Measurements from ENCODE around the gene CASKIN1.

The CASKIN1 gene

DNA sequence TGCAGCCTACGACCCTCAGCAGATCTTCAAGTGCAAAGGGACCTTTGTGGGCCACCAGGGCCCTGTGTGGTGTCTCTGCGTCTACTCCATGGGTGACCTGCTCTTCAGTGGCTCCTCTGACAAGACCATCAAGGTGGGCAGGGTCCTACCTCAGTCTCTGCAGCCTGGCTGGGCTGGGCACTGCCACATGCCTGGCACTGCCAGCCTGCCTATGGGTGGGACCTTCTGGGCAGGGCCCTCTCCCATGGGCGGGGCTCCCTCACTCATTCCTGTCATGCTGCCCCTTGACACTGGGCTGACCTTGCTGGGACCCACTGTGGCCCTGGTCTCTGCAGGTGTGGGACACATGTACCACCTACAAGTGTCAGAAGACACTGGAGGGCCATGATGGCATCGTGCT is 22.5 kb downstream of the CASKIN1 start:
- DNase-seq: no peak

DNA sequence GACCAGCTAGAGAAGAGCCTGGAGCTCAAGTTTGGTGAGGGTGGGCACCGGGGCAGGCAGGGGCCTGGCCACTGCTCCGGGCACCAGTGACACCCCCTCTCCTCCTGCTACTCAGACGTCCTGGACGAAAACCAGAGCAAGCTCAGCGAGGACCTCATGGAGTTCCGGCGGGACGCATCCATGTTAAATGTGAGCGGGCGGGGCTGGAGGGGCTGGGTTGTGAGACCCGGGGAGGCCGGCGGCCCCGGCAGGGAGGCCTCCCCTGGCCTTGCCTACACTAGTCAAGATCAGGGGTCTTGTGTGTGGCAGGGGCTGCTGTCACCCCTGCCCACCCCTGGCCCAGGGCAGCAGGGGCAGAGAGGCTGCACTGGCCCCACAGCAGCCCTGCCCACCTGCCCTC is 23.0 kb downstream of the CASKIN1 start:
- DNase-seq: no peak

DNA sequence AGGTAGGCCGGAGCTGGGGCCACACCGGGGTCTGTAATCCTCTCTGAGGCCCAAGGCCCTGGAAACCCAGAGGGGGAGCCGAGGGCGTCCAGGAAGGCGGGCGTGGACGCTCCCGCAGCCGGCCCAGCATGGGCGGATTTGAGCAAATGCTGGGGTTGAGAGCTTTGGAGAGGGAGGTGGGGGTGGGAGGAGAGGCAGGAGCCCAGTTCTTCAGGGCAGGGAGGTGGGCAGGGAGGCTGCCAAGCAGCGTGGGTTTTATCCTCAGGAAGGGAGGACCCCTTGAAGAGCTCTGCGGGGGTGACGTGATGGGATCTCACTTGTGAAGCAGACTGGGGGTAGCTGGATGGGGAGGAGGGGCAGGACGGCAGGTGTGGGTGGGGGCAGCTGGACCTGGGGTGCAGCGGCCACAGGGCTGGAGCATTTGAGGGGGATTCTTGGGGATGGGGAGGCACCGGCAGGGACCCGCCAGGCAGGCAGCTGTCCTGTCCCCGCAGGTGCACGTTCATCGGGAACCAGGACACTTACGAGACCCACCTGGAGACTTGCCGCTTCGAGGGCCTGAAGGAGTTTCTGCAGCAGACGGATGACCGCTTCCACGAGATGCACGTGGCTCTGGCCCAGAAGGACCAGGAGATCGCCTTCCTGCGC is 23.6 kb downstream of the CASKIN1 start:
- DNase-seq: no peak

DNA sequence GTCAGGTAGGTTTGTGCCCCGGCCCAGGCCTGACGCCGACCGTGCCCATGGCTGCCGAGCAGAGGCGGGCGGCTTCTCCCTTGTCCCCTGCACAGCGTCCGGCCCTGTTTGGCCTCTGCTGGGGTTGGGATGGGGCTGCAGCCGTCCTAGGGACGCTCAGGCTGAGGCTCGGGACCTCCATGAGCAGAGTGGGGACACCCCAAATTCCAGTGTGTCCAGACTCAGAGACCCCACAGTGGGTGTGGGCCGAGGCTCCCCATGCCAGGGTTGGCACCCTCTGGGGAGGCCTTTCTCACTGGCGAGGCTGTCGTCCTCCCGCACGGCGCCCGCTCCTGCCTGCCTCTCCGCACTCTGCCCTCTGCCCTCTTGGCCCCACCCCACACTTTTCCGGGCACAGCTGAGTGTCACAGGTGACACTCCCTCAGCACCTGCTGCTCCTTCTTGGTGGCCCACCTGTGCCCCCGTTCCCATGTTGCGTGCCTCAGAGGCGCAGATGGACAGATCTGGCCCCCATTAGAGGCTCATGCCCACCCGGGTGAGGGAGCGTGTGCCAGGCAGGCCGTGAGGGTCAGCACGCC is 24.7 kb downstream of the CASKIN1 start:
- DNase-seq: no peak

DNA sequence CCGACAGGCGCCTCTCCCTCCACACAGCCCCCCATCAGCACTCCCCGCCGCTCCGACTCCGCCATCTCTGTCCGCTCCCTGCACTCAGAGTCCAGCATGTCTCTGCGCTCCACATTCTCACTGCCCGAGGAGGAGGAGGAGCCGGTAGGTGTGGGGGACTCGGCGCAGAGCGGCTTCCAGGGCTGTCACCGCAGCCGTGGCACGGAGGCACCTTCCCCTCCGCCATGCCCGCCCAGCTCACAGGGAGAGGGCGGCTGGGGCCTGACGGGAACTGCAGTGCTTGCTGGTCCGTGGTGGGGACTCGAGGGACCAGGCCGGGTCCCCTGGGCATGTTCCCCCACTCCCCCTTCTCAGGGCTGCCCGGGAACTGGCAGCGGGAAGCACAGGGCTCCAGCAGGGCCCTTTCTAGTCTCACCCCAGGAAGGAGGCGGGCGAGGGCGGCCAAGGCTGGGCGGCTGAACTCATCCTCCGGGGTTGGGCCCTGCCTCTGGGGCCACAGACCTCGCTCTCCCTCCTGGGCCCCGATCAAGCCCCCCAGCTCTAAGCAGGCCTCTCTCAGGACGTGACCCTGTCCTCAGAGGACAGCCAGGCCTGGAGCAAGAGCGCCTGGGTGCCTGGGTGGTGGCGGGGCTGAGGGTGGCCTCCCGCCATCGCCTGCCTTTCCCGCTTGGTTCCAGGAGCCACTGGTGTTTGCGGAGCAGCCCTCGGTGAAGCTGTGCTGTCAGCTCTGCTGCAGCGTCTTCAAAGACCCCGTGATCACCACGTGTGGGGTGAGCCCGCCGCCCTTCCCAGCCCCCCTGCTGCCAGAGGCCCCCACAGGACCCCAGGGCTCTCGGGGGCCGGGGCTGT is 25.6 kb downstream of the CASKIN1 start:
- no peak for DNase-seq

DNA sequence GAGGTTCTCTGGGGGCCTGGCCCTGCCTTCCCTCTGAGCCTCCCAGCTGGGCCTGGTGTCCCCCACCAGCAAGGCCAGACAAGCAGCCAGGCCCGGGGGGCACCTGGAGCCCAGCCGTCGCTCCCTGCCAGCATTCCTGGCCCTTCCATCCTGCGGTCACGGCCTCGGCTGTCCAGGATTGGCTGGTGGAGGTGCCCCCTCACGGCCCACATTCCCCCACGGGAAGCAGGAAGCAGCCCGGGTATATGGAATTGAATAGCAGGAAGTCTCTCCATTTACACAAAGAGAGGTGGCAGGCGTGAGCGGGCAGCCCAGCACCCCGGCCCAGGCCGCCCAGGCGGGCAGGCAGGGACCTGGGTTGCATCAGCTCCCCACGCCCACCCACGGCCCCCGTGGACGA is 26.3 kb downstream of the CASKIN1 start:
- DNase-seq: no peak

DNA sequence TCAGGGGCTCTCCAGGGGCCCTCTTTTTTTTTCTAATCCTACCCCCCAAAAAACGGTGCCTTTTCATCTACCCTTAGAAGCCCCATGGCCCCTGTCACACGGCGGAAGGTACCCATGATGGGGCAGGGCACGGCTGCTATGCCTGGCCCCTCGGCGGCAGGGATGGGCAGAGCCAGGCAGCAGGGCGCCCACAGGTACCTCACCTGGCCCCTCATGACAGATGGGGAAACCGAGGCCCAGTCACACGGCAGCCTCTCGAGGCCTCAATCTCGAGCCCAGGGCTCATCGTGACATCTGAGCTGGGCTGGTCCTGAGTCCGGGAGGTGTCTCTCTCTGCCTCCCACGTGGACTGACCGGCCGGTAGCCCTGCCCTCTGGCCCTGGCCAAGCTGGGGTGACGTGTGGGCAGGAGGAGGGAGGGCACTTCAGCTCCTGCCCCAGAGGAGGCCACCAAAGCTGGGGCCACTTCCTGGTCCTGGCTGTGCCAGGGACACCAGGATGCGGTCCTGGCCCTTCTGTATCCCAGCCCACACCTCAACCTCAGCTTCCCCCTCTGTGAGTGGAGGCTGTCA is 29.3 kb downstream of the CASKIN1 start:
- no peak for DNase-seq

DNA sequence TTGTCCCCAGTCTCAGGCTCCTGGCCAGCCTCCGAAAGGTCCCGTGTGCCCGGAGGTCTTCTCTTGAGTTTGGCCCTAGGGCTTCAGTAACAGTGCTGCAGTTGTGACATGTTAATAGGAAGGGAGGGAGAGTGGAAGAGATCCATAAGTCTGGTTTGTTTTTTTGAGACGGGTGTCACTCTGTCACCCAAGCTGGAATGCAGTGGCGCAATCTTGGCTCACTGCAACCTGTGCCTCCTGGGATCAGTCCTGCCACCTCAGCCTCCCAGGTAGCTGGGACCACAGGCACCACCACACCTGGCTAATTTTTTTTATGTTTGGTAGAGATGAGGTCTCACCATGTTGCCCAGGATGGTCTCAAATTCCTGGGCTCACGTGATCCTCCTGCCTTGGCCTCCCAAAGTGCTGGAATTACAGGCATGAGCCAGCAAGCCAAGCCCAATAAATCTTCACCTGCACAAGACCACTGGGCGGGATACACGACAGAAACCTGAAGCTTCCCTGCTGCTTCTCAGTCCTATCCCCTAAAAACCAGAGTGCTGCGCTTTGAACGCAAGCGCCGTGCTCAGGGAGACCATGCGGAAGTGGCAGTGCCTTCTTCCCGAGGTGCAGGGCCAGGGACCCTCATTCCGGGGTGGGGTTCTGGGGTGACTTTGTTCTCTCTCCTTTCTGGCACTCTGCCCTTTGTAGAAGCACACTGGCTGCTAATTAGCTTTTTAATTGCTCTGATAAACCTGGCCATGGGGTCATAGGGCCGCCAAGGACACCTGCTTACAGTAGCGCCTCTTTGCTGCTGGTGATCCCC is 29.9 kb downstream of the CASKIN1 start:
- DNase-seq: no peak

DNA sequence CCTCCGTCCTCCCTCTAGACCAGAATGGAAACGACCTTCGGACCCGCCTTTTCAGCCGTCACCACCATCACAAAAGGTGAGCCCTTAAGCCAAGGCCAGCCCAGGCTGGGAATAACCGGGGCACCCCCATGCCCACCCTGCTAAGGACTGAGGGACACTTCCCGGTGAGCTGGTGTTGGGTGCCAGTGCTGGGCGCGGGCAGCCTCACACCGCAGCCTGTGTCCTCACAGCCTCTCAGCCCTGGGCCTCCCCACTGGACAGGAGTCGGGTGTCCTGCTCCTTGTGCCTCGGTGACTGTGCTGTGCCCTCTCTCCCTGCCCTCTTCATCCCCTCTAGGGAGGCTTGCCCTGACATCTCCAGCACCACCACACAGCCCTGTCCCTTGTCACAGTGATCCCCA is 30.5 kb downstream of the CASKIN1 start:
- no peak for DNase-seq

DNA sequence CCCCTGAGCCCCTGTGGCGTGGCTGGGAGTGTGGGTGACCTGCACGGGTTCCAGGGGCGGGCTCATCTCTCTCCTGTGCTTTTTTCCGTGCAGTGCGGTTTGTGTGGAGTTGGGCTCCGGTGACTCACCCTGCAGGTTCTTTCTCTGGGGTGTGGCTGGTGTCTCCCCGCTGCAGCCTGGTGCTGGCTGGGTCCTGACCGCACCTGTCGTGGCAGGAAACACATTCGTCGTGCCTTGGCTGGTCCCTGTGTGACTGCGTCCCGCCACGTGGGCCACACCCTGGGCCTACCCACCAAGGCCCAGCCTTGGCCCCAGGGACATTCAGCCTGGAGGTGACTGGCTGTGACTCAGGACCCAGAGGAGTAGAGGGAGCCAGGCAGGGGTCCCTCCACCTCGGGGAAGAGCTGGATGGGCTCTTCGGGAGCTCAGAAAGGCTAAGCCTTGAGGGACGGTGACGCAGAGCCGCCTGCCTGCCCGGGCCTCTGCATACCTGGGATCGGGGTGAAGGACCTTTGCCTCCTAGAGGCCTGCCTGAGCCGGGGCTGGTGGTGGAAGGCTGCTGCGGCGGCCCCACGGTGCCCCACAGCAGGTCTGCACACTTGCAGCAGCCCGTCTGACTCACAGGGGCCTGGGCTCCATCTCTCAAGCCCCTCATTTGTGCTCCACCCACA is 33.1 kb downstream of the CASKIN1 start:
- no peak for DNase-seq

DNA sequence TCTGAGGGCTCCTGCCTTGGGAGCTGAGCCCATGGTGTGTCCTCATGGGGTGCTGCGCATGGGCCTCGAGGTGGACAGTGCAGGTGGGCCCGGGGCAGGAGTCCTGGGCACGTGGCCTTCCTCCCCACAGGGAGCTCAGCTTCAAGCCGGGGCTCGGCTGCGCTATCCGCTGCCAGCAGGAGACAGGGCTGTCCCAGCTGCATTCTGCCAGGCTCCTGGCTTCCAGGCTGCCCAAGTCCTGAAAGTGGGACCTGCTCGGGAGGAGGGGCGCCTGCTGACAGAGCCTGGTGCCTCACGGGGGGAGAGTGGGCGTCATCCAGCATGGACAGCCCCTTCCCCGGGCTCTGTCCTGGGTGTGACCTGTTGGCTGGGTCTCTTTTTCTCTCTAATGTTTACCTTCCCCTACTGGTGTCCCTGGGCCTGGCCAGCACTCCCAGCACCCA is 33.7 kb downstream of the CASKIN1 start:
- no peak for DNase-seq

DNA sequence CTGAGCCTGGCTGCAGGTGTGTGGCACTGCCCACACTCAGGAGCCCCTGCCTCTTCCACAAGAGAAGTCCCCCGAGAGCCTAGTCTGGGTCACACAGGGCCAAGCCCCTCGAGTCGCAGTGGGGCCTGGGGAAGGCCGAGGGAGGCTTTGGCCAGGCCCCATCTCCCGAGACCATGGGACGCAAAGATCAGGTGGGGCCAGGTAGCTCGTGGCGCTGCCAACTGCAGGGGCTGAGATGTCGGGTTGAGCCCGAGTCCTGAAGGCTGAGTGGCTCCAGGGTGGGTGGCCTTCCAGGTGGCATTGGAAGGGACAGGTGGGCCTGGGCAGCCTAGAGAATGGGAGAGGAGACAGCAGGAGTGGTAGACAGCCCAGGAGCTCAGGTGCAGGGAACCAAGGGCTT is 34.5 kb downstream of the CASKIN1 start:
- no peak for DNase-seq

DNA sequence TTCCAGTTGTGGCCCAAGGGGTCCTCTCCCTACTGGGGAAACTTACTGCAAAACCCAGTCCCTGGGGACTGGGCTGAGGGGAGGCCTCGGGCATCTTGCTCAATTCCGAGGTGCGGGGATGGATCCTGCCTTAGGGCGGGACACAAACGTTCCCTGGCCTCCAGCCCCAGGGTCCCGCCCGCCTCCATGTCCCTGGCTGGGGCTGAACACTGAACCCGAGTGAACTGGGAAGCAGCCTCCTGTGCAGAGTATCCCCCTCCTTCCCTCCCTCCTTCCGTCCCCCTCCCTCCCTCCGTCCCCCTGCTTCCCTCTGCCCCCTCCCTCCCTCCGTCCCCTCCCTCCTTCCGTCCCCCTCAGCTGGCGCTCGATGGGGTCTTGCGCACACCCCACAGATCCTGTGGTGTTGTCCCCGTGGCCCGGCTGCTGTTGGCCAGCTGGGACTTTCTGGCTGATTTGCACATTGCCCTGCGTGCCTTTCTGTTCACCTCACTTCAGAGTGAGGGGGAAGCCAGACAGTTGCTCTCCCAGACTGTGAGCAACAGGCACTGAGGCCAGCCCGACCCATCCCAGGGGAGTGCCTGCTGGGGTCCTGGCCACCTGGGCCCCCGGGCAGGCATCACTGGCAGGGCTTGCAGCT is 35.4 kb downstream of the CASKIN1 start:
- no peak for DNase-seq

DNA sequence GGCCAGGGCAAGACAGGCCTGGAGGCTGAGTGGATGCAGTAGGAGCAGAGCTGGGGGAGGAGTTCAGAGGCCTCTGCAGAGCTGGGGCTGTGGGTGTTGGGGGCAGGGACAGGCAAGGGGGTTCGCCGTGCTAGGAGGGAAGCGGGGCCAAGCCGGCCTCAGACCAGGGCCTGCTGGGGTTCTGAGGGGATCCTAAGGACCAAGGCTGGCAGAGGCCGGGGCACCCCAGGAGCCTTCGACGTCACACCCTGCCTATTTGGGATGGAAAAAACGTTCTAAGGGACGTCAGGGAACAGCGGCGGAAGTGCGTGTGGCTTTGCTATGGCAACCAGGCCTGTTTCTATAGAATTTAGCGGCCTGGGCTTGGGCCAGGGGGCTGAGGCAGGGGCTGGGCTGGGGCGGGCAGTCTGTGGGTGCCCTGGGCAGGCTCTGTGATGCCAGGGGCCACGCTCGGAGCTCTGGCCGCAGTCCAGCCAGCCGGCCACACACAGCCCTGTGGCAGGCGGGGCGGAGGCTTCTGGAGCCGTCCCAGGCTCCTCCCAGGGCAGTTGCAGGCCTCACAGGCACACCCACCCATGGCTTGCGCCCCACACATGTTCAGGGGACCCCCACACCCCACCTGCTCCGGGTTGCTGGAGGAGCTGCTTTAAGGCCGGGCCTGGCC is 37.1 kb downstream of the CASKIN1 start:
- DNase-seq: no peak

DNA sequence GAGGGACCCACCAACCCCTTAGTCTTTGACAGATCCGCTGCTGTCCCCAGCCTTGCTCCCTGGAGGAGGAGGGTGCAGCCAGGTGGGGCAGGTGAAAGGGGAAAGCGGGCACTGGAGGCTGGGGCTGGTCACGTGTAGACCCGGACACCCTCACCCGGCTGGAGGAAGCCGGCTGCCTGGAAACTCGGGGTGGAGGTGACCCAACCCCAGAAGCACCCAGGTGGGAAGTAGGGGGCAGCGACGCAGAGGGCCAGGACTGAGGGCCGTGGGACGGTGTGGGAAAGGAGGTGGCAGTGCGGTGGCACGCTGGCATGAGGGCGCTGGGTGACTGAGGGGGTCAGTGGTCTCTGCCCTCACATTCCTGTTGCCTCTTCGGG is 38.2 kb downstream of the CASKIN1 start:
- DNase-seq: no peak

DNA sequence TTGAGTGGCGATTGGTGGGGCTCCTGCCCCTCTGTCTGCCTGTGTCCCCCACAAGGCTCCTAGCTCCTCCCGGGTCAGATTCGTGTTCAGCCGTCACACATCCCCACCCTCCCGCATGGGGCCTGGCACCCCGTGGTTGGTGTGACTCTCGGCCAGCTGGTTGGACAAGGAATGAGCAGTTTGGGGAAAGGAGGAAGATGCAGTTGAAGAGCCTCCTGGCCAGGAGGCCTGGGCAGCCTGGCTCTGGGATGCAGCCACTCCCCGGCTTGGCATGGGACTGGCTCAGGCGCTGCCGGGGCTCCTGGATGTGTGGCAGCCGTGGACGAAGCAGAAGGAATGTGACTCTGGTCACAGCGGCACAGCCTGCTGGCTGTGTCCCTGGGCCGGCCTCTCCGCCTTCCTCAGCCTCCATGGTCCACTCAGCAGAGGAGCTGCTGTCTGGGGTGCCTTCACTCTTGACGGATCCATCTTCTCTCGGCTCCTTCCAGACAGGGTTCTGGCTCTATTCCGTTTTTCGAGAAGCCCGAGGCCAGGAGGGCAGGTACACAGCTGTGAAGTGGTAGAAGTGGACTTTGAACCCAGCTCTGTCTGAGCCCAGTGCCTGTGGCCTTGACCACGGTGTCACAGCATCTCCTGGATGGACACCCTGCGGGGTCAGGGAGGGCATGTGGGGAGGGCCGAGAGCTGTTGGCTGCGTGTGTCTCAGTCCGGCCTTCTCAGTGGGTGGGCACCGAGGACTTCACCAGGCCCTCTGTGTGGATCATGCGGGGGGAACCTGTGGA is 38.7 kb downstream of the CASKIN1 start:
- no peak for DNase-seq

DNA sequence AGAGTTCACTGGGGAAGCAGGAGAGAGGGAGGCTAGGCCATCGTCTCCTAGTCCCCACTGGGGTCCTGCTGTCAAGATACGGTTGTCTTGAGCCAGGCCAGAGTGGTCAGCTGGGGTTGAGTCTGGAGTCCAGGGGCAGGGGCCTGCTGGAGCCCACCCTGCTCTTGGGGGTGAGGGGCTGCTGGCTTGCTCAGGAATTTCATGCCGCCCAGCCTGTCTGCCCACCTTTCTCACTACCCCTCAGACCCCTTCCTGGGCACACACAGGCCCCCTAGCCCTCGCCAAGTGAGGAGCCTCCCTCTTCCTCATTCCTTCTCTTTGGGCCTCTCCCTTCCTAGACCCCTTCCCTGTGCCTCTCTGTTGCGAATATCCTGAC is 39.6 kb downstream of the CASKIN1 start:
- DNase-seq: no peak

DNA sequence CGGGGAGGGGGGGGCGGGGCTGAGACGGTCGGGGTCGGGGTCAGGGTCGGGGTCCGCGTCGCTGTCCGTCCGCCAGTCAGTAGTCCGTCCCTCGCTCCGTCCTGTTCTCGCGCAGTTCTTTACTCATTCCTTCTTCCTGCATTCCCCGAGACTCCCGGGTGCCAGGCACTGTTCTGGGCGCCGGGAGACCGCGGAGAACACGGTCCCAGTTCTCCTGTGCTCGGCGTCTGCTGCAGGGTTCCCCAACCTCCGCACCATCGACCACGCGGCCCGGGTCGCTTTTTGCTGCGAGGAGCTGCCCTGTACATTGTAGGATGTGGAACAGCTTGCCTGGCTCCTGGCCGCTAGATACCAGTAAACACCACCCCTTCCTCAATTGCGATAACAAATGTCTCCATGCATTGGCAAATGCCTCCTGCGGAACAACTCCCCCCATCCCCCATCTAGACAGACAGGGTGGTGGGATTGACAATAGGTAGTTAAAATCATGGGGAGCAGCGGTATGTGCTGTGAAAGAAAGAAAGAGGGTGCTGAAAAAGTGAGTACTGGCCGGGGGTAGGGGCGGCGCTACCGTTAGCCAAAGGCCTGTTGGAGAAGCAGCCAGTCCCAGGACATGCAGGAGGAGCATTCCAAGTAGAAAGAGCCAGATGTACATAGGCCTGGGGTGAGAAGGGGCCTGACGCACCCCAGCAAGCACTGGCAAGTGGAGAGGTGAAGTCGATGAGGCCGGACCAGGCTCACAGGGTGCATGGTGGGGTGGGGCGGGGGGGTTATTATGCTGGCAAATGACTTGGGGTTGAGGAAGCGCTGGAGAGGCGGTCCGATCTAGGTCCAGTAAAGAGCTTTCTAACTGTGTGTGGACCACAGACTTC is 40.2 kb downstream of the CASKIN1 start:
- peak in 2 of 3 donors; percentile 22 to 42 for DNase-seq
